SKM-1 treated with dmso at 0.1 percent for 144 hours (cell line): ENCODE results near the gene SYPL1.

Source experiments
- DNase-seq: peaks from one replicate; lab custom pipeline; 2025; ENCODE audit not compliant: unreplicated experiment; lab: John Stamatoyannopoulos, UW

Gene SYPL1

DNA sequence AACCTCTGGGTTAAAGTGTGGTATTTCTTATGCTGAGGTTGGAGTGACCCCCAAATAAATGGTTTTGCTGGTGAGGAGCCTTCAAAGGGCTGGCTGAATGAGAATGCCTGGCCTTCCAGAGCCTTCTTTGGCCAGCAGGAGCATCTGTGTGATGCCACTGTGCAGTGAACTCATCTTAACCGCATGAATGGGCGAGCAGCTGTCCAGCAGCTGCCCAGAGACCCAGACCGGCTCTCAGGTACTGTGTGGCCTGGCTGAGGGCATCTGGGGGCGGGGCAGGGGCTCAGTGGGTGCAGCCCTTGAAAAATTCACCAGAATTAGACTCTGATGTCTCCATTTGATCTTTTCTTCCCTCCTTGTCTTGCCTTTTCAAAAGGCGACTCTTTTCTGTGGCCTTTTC is 59.0 kb downstream of the SYPL1 start:
- no peak for DNase-seq

DNA sequence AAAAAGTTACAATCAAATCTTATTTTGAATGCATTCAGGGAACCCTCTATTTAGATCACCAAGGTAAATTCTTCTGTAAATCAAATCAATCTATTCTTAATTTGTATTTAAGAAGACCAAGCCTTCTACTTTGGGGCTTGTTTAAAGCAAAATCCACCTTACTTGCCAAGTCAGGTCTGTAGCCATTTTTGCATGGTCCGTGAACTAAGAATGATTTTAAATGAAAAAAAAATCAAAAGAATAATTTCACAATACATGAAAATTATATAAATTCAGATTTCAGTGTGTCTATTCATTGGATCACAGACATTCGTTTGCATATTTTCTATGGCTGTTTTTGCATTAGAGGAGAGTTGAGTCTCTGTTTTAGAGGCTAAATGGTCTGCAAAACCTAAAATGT is 59.4 kb downstream of the SYPL1 start:
- DNase-seq, result no peak

DNA sequence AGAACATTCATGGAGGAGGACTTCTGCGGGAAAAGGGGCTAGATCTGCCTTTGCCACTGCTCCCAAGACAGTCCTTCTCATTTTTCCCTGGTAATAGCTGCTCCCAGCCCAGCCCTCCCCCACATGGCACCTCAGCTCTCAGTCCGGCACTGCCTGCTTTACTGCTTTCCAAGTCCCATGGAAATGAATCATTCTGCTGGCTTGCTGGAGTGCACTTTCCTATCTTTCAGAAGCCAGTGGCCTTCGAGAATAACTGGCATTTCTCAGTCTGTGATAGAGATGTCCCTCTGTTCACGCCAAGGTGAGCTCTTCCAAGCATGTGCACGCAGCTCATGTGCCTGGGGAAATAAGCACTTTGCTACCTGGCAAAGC is 61.4 kb downstream of the SYPL1 start:
- no peak for DNase-seq

DNA sequence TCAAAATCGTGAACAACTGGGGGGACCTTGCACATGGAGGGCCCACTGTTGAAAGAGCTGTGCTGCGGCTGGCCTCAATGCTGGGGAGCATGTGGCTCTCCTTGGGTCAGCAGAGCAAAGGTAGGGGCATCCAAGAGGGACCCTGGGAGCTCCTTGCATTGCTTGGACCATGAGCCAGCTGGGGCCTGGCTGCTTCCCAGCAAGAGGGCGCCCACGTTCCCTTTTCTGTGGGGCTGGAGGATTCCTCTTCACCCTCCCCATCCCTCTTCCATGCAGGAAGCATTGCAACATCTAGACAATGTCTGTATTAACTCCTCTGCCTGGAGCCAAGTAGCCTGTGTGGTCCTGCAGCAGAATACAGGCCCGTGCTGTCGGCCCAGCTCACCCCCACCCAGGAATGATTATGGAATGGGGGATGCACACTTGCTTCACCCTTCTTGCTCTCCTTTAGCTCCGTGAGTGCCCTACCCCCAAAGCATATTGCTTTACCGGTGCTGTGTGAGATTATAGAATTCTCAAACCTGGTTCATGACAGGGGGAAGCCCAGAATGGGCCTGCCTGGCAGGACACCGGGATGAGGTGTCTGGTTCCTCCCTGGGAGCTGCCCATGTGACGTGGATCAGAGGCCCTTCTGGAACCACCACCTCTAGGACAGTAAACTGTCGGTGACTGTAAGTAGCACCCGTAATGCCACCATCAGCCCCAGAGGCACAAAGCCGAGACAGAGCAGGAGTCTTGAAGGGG is 61.9 kb downstream of the SYPL1 start:
- no peak for DNase-seq

DNA sequence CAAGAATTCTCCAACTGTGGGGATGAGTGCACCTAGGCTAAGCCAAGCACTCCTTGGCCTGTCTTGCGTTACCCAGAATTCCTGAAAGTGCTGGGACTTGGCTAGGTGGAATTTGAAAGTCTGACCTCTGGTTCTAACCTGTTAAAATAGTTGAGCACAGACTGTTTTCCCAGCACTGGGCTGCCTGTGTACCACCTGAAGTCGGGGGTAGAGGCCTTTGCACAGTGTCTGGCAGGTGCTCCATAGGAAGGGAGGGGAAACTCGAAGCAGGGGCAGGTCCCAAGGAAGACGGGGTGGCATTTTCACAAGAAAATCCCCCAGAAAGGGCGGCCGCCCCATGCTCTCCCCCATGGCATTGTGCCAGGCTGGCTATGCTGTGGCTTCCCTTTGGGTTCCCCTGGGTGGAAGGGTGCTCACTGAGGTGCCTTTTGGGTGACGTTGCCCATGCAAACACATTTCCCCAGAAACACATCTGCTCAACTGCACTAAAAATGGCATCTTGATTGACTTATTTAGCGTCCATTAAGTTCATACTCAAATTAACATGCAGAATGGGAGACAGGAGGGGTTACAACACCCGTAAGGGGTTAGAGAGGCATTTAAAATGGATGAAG is 62.9 kb downstream of the SYPL1 start:
- no peak for DNase-seq

DNA sequence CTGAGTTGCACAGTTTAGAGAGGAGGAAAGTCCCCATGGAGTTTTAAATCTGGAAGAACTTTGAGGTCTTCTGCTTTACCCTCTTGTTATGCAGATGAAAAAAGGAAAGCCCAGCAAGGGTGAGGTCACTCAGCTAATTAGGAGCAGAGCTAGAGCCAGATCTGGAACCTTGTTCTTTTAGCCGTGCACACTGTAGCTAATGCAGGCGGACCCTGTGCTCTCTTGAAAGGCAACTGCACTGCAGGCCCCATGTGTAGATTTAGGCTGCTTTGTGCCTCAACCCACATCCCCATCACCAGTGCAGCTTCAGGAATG is 63.4 kb downstream of the SYPL1 start:
- DNase-seq, result no peak

DNA sequence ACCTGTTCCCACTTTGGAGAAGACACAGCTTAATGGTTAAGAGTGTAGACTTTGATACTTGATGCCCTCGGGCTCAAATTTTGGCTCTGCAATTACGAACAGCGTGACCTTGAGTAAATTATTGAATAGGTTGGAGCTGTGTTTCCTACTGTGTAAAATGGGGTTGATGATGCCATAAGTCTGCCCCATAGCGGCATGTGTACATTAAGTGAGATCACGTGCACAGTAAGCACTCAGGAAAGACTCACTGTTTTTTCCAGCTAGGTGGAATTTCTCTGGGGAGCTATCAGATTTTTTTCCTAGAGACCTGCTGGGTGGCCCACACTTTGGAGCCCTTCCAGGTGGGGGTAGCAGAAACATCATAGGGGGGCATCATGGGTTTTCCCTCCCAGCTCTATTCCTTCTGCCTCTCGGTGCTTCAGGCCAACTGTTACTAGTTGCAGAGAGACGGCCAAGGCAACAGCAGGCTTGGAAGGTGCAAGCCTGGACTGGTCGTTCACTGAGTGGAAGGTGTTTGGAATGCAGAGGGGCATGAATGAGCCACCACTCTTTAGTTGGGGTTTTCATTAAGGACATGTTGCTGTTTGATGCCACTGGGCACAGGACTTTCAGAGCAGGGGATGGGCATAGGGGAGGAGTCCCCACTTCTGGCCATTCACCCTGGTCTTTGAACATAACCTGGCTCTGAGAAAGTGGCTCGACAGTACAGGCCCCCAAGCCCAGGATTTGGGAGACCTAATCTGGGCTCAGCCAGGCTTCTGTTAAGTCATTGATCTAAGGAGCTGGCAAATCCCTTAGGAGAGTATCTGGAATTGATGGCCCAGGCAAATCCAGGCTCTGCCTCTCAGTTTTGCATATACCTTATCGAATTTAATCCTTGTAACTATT is 64.0 kb downstream of the SYPL1 start:
- DNase-seq, result no peak

DNA sequence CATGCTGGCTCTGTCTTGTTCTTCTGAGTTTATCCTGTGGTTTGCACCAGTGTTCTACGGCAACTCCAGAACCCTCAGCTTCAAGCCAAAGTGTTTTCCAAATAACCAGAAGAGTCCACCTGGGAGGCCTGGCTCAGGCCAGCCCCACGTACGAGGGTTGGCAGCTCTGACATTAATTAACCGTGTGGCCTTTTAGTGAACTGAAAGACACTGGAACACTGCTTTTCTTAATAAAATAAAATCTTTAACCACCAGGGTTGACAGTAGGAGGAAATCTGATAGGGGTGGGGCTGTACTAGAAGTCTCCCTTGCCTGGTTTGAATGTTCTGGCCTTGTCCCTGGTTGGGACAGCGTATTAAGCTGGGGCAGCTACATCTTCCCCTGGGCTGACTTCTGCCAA is 64.9 kb downstream of the SYPL1 start:
- no peak for DNase-seq

DNA sequence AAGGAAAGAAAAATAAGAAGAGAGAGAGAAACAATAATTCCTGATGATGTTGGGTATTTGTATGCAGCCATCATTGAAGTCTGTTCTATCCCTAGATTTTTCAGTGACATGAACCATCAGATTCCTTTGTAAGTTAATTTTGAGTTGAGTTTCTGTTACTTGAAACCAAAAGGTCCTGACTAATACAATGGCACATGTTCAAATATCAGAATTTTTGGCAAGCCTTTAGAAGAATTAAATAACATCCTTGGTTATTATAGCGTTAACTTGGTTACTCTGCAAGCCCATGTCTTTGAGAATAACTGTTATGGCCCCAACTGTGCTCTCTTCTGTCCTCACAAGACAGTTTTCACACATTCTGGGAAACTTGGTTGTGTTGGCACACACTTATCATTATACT is 66.5 kb downstream of the SYPL1 start:
- no peak for DNase-seq

DNA sequence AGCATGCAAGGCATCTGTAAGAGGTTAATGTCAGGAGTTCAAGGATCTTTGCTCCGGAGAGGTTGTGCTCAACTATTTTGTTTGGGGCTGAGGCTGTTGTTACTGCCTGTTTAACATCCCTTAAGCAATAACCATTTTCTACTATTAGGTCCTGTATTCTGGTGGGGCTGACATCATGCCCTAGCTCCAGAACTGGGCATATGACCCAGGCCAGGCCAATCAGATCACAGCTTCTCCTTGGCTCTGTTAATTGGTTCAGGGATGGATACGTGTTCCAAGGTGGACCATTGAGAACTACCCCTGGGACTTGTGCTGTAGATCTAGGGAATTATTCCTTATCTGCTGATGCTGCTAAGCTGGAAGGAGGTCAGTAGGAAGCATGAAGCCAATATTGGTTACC is 67.0 kb downstream of the SYPL1 start:
- no peak for DNase-seq

DNA sequence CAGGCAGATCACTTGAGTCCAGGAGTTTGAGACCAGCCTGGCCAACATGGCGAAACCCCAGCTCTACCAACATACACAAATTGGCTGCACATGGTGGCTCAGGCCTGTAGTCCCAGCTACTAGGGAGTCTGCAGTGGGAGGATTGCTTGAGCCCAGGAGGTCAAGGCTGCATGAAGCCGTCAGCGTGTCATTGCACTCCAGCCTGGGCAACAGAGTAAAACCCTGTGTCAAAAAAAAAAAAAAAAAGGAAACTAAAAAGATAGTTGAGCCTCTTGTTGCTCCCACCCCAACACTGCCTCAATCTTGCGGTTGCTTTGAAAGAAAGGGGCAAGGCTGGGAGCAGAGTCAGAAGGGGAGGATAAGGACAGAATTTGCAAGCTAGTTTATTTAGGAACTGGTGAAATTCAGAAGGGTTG is 69.9 kb downstream of the SYPL1 start:
- DNase-seq, result no peak

DNA sequence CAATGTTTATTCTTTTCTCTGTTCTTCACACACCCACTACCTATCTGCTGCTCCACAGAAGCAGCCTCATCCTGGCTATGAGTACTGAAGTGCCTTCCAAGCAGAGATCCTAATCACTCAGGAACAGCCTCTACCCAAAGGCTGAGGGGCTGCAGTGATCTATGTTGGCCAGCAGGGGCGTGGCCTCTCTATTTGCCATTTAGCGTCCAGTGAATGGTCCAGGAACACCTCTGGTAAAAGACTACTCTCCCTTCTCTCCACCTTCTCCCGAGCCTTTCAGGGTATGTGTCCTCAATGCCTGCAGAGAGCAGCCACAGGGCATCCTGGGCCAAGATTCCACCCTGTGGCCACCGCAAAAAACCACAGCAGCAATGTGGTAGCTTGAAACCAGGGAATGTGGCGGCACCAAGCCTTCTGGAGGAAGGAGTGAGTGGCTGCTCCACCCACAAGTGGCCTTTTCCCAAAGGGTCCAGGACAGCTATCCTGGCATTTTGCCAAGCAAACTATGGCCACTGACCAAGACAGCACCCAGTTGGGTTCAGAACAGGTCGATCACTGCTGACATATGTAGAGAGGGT is 70.9 kb downstream of the SYPL1 start:
- peak; percentile 33 for DNase-seq
